Upper lobe of right lung (tissue), 1 donor: ENCODE results near the gene CNR2. TPM values are rescaled to one million over a fixed set of nuclear protein-coding genes. Genes with fewer than 3 reads are reported as not detected.

Experiments used
- ATAC-seq: fragments of 200-7000 bp; cut with Tn5 transposase; one replicate; pipeline ENCODE4 v1.9.1; 2020; ENCODE audit warnings: mild to moderate bottlenecking, moderate library complexity
- DNase-seq: peaks from one replicate; pipeline ENCODE4 v3.0.0-alpha.2; 2020
- H3K27ac ChIP-seq: fragments of 200-600 bp; one replicate; pipeline ENCODE4 v1.8.0; 2022
- H3K27me3 ChIP-seq: fragments of 200-600 bp; one replicate; pipeline ENCODE4 v1.8.0; 2022; ENCODE audit warnings: mild to moderate bottlenecking
- H3K36me3 ChIP-seq: fragments of 200-600 bp; one replicate; pipeline ENCODE4 v1.8.0; 2022
- H3K4me1 ChIP-seq: fragments of 200-600 bp; one replicate; pipeline ENCODE4 v1.8.0; 2022
- H3K4me3 ChIP-seq: fragments of 200-600 bp; one replicate; pipeline ENCODE4 v1.8.0; 2022; ENCODE audit warnings: mild to moderate bottlenecking
- H3K9me3 ChIP-seq: fragments of 200-600 bp; one replicate; pipeline ENCODE4 v1.8.0; 2022
- intact Hi-C: fragments of 100-400 bp; cut with DNase I; formaldehyde crosslinking; loops from one replicate; pipeline ENCODE4 v1.11.0; 2022
- total RNA-seq: library from RNA; stranded (reverse); fragmentation: NEBNext Ultra II Directional; extraction: Animal tissue kit (Norgen Biotek cat#: 25700); gene quantifications from one replicate; pipeline ENCODE4 v1.2.1, GENCODE V29; 2021
- TF ChIP-seq, protein P1 (sequence below): fragments of 200-600 bp; IDR thresholded peaks from one replicate; pipeline ENCODE4 v1.8.0; 2022; ENCODE audit warnings: antibody characterized with exemption
- donor health status: DM: no; HTN: yes; CAD: no; lungs with severe emphysema.

The CNR2 gene
- total RNA-seq, 1 donor from 2014 or later = 0.06 TPM

GRCh38 chr1:23911921-23912320, 1.2 kb downstream of the CNR2 start:
- intact Hi-C loops = loop anchor here (10.0 kb wide), 1 partner anchor 147 kb away; no protein-coding TSS in a partner anchor
- H3K4me3 ChIP-seq = no peak overlapping the region
- TF ChIP-seq, protein P1, sequence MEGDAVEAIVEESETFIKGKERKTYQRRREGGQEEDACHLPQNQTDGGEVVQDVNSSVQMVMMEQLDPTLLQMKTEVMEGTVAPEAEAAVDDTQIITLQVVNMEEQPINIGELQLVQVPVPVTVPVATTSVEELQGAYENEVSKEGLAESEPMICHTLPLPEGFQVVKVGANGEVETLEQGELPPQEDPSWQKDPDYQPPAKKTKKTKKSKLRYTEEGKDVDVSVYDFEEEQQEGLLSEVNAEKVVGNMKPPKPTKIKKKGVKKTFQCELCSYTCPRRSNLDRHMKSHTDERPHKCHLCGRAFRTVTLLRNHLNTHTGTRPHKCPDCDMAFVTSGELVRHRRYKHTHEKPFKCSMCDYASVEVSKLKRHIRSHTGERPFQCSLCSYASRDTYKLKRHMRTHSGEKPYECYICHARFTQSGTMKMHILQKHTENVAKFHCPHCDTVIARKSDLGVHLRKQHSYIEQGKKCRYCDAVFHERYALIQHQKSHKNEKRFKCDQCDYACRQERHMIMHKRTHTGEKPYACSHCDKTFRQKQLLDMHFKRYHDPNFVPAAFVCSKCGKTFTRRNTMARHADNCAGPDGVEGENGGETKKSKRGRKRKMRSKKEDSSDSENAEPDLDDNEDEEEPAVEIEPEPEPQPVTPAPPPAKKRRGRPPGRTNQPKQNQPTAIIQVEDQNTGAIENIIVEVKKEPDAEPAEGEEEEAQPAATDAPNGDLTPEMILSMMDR = no peak
- no peaks in the 10 kb centered on the region for H3K36me3 ChIP-seq
- no peak for ATAC-seq
- no peaks in the 10 kb centered on the region for H3K27me3 ChIP-seq
- no peak for DNase-seq
- H3K9me3 ChIP-seq = no peaks in the 10 kb centered on the region
- no peaks in the 10 kb centered on the region for H3K4me1 ChIP-seq
- H3K27ac ChIP-seq = no peak overlapping the region

GRCh38 chr1:23910553-23911246, 2.5 kb downstream of the CNR2 start:
- Histone ChIP-seq H3K27me3 (no peaks in the 10 kb centered on the region), H3K36me3 (no peaks in the 10 kb centered on the region), H3K4me3 (no peak overlapping the region), H3K27ac (no peak overlapping the region), H3K4me1 (no peaks in the 10 kb centered on the region), H3K9me3 (no peaks in the 10 kb centered on the region)
- TF ChIP-seq, protein P1 = no peak
- no peak for DNase-seq
- no peak for ATAC-seq
- intact Hi-C loops = loop anchor here (10.0 kb wide), 1 partner anchor 146 kb away; no protein-coding TSS in a partner anchor

DNA sequence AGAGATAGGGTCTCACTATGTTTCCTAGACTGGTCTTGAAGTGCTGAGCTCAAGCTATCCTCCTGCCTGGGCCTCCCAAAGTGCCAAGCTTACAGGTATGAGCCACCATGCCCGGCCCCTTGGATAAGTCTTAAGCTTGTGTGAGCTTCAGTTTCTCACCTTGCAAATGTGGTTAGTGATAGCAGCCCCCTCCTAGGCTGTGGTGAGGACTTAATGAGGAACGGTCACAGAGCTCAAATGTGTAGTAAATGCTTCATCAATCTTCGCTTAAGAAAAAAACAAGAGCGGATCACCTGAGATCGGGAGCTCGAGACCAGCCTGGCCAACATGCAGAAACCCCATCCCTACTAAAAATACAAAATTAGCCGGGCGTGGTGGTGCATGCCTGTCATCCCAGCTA, 3.0 kb downstream of the CNR2 start:
- ATAC-seq = no peak
- no peaks in the 10 kb centered on the region for H3K4me1 ChIP-seq
- no peaks in the 10 kb centered on the region for H3K9me3 ChIP-seq
- no peaks in the 10 kb centered on the region for H3K36me3 ChIP-seq
- H3K27ac ChIP-seq = no peak overlapping the region
- intact Hi-C loops = loop anchor here (10.0 kb wide), 1 partner anchor 145 kb away; no protein-coding TSS in a partner anchor
- no peak for DNase-seq
- H3K4me3 ChIP-seq = no peak overlapping the region
- TF ChIP-seq, protein P1 = no peak
- H3K27me3 ChIP-seq = no peaks in the 10 kb centered on the region

GRCh38 chr1:23909412-23909811, 3.8 kb downstream of the CNR2 start:
- Histone ChIP-seq H3K4me1 (no peaks in the 10 kb centered on the region), H3K27ac (no peak overlapping the region)
- intact Hi-C loops = no loop called here

GRCh38 chr1:23908453-23909341, 4.5 kb downstream of the CNR2 start:
- DNase-seq = no peak
- H3K9me3 ChIP-seq = no peaks in the 10 kb centered on the region
- H3K27ac ChIP-seq = no peak overlapping the region
- H3K4me3 ChIP-seq = no peak overlapping the region
- ATAC-seq = peak; percentile 75
- no peaks in the 10 kb centered on the region for H3K4me1 ChIP-seq
- TF ChIP-seq, protein P1 = no peak
- H3K36me3 ChIP-seq = no peaks in the 10 kb centered on the region
- intact Hi-C loops = no loop called here
- H3K27me3 ChIP-seq = peaks cover 6% of the 10 kb centered on the region

More at GRCh38 chr1:23909412-23909811, 3.8 kb downstream of the CNR2 start:
- no peak for ATAC-seq
- no peak for DNase-seq
- no peaks in the 10 kb centered on the region for H3K27me3 ChIP-seq
- no peaks in the 10 kb centered on the region for H3K36me3 ChIP-seq
- TF ChIP-seq, protein P1 = no peak
- H3K9me3 ChIP-seq = no peaks in the 10 kb centered on the region
- H3K4me3 ChIP-seq = no peak overlapping the region
